Fibroblast of lung (primary cell): Measurements from ENCODE around the gene GTF2H1.

Experiments used
- CTCF ChIP-seq, 2 donors: IDR thresholded peaks in 1 of 2; conservative IDR thresholded peaks in 1 of 2; 1 replicate in 1 of 2; 2 replicates in 1 of 2; pipeline ENCODE4 v1.5.1; 2011 to 2012; ENCODE audit warnings: low read length in 2 of 2, control low read depth in 1 of 2, inconsistent platforms in 1 of 2, low read depth in 1 of 2, mild to moderate bottlenecking in 1 of 2
- EZH2 ChIP-seq: IDR thresholded peaks from 2 replicates; pipeline ENCODE4 v1.5.1; 2012; ENCODE audit warnings: low read length, control low read depth, mild to moderate bottlenecking; ENCODE audit errors: missing control alignments

- TF ChIP-seq EZH2: no peak
- TF ChIP-seq CTCF (conservative IDR thresholded peaks at IDR 0.05 in 1 of 2, IDR thresholded peaks at IDR 0.05 in 1 of 2; ENCODE audit: low read depth in 1 of 2, low read length in 2 of 2): no peak
These were observed at the start of gene GTF2H1, which contains the start of gene HPS5 for GRCh38 chr11:18321969-18322711.
